ENCODE measurements around the gene DGKG. TPM values are rescaled to one million over a fixed set of nuclear protein-coding genes. Genes with fewer than 3 reads are reported as not detected.

Gene DGKG
- total and polyA plus RNA-seq, 2 of the 8 experiments (the other 6 are each of a cell fraction or from before 2014, with no cell fraction given): 0.30 to 0.48 TPM

DNA sequence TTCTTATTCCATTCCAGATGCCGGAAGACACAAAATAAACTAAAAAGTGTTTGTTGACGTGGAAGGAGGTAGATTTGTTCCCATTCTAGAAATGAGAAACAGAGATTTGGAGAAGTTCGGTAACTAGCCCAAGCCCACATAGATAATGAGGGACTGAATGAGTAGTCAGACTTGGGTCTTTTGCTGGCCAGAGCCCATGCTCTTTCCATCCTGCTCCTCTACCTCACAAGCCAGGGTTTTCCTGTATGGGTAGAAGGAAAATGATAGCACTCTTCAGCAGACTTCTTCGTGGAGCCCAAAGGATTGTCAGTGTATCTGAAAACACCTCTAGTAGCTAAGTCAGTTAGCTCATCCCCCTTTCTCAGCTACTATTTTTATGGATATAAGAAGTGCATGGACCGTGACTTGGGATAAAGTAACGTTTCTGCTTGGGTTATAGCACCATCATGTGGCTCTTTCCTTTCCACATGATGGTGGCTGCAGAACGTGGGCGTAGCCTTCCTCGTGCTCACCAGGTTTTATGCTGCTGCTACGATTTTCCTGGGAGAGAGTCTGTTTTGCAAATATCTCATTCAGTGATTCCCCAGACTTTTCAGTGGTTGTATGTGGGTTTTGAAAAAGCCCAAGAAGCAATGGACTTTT lies 84.6 kb downstream of the DGKG start (continued):
- TF ChIP-seq, protein P1, sequence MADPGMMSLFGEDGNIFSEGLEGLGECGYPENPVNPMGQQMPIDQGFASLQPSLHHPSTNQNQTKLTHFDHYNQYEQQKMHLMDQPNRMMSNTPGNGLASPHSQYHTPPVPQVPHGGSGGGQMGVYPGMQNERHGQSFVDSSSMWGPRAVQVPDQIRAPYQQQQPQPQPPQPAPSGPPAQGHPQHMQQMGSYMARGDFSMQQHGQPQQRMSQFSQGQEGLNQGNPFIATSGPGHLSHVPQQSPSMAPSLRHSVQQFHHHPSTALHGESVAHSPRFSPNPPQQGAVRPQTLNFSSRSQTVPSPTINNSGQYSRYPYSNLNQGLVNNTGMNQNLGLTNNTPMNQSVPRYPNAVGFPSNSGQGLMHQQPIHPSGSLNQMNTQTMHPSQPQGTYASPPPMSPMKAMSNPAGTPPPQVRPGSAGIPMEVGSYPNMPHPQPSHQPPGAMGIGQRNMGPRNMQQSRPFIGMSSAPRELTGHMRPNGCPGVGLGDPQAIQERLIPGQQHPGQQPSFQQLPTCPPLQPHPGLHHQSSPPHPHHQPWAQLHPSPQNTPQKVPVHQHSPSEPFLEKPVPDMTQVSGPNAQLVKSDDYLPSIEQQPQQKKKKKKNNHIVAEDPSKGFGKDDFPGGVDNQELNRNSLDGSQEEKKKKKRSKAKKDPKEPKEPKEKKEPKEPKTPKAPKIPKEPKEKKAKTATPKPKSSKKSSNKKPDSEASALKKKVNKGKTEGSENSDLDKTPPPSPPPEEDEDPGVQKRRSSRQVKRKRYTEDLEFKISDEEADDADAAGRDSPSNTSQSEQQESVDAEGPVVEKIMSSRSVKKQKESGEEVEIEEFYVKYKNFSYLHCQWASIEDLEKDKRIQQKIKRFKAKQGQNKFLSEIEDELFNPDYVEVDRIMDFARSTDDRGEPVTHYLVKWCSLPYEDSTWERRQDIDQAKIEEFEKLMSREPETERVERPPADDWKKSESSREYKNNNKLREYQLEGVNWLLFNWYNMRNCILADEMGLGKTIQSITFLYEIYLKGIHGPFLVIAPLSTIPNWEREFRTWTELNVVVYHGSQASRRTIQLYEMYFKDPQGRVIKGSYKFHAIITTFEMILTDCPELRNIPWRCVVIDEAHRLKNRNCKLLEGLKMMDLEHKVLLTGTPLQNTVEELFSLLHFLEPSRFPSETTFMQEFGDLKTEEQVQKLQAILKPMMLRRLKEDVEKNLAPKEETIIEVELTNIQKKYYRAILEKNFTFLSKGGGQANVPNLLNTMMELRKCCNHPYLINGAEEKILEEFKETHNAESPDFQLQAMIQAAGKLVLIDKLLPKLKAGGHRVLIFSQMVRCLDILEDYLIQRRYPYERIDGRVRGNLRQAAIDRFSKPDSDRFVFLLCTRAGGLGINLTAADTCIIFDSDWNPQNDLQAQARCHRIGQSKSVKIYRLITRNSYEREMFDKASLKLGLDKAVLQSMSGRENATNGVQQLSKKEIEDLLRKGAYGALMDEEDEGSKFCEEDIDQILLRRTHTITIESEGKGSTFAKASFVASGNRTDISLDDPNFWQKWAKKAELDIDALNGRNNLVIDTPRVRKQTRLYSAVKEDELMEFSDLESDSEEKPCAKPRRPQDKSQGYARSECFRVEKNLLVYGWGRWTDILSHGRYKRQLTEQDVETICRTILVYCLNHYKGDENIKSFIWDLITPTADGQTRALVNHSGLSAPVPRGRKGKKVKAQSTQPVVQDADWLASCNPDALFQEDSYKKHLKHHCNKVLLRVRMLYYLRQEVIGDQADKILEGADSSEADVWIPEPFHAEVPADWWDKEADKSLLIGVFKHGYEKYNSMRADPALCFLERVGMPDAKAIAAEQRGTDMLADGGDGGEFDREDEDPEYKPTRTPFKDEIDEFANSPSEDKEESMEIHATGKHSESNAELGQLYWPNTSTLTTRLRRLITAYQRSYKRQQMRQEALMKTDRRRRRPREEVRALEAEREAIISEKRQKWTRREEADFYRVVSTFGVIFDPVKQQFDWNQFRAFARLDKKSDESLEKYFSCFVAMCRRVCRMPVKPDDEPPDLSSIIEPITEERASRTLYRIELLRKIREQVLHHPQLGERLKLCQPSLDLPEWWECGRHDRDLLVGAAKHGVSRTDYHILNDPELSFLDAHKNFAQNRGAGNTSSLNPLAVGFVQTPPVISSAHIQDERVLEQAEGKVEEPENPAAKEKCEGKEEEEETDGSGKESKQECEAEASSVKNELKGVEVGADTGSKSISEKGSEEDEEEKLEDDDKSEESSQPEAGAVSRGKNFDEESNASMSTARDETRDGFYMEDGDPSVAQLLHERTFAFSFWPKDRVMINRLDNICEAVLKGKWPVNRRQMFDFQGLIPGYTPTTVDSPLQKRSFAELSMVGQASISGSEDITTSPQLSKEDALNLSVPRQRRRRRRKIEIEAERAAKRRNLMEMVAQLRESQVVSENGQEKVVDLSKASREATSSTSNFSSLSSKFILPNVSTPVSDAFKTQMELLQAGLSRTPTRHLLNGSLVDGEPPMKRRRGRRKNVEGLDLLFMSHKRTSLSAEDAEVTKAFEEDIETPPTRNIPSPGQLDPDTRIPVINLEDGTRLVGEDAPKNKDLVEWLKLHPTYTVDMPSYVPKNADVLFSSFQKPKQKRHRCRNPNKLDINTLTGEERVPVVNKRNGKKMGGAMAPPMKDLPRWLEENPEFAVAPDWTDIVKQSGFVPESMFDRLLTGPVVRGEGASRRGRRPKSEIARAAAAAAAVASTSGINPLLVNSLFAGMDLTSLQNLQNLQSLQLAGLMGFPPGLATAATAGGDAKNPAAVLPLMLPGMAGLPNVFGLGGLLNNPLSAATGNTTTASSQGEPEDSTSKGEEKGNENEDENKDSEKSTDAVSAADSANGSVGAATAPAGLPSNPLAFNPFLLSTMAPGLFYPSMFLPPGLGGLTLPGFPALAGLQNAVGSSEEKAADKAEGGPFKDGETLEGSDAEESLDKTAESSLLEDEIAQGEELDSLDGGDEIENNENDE (IDR thresholded peaks at IDR 0.05; ENCODE audit: insufficient replicate concordance, low read length): no peak
- TF ChIP-seq CBX8 (IDR thresholded peaks at IDR 0.05; ENCODE audit: borderline replicate concordance, low read depth, low read length): no peak
- no peak for TF ChIP-seq POLR2A (IDR thresholded peaks at IDR 0.05; ENCODE audit: control extremely low read depth in 1 of 2, low read depth in 2 of 2, low read length in 2 of 2)
- TF ChIP-seq TEAD4 (IDR thresholded peaks at IDR 0.05; ENCODE audit: low read depth, low read length): no peak
- TF ChIP-seq SUZ12 (IDR thresholded peaks at IDR 0.05; ENCODE audit: low read length): no peak
- no peak for TF ChIP-seq GABPA (IDR thresholded peaks at IDR 0.05; ENCODE audit: borderline replicate concordance, insufficient read depth, low read length)
- TF ChIP-seq SIRT6 (IDR thresholded peaks at IDR 0.05; ENCODE audit: low read length): no peak
- TF ChIP-seq CEBPB (IDR thresholded peaks at IDR 0.05; ENCODE audit: low read depth, low read length): no peak
- TF ChIP-seq KDM1A (IDR thresholded peaks at IDR 0.05; ENCODE audit: borderline replicate concordance, low read length): no peak
- TF ChIP-seq HDAC6 (IDR thresholded peaks at IDR 0.05; ENCODE audit: low read depth, low read length): no peak
- no peak for TF ChIP-seq EP300 (IDR thresholded peaks at IDR 0.05; ENCODE audit: borderline replicate concordance in 1 of 2, low read depth in 2 of 2, low read length in 2 of 2)
